HepG2 (cell line): ENCODE data around the gene AMIGO1. TPM values are rescaled to one million over a fixed set of nuclear protein-coding genes. Genes with fewer than 3 reads are reported as not detected.

Experiments
- ARNT2 ChIP-seq: sonication (generic); formaldehyde crosslinking; IDR thresholded peaks from 2 replicates; pipeline ENCODE4 v1.8.0; 2022; ENCODE audit warnings: mild to moderate bottlenecking, low read depth, missing genetic modification reagents, moderate library complexity
- FOXJ3 ChIP-seq: sonication (generic); formaldehyde crosslinking; IDR thresholded peaks from 2 replicates; pipeline ENCODE4 v1.4.0; 2020; ENCODE audit warnings: missing genetic modification reagents, mild to moderate bottlenecking, borderline replicate concordance
- FOXP1 ChIP-seq, 2 experiments: fragments of 450-650 bp in 1 of 2; IDR thresholded peaks; 2 replicates each; pipeline ENCODE4 v1.6.1; 2017 to 2018; ENCODE audit warnings: antibody characterized with exemption in 1 of 2
- MBD4 ChIP-seq: IDR thresholded peaks from 2 replicates; pipeline ENCODE4 v1.6.1; 2012; ENCODE audit warnings: low read length, inconsistent platforms, borderline replicate concordance
- NFATC3 ChIP-seq: sonication (generic); formaldehyde crosslinking; IDR thresholded peaks from 2 replicates; pipeline ENCODE4 v1.5.1; 2020; ENCODE audit warnings: mild to moderate bottlenecking, missing genetic modification reagents
- RERE ChIP-seq: IDR thresholded peaks from 2 replicates; pipeline ENCODE4 v1.6.1; 2016; ENCODE audit warnings: low read depth, missing genetic modification reagents, missing compliant biosample characterization
- SSRP1 ChIP-seq: IDR thresholded peaks from 2 replicates; pipeline ENCODE4 v1.6.1; 2016; ENCODE audit warnings: control low read depth
- SYNCRIP ChIP-seq: fragments of 200-400 bp; formaldehyde crosslinking; IDR thresholded peaks from 2 replicates; pipeline ENCODE4 v1.6.1; 2018; ENCODE audit warnings: mild to moderate bottlenecking, low read depth, low read length; ENCODE audit not compliant: insufficient read depth
- TERF1 ChIP-seq: sonication (generic); formaldehyde crosslinking; IDR thresholded peaks from 2 replicates; pipeline ENCODE4 v1.8.0; 2022; ENCODE audit warnings: mild to moderate bottlenecking, missing genetic modification reagents, moderate library complexity
- ZNF224 ChIP-seq: sonication (generic); formaldehyde crosslinking; IDR thresholded peaks from 2 replicates; pipeline ENCODE4 v1.5.0; 2020; ENCODE audit warnings: mild to moderate bottlenecking, missing genetic modification reagents
- ZNF335 ChIP-seq: sonication (generic); formaldehyde crosslinking; IDR thresholded peaks from 2 replicates; pipeline ENCODE4 v1.4.0; 2020; ENCODE audit warnings: missing genetic modification reagents
- ZNF674 ChIP-seq: sonication (generic); formaldehyde crosslinking; IDR thresholded peaks from 2 replicates; pipeline ENCODE4 v1.5.0; 2020; ENCODE audit warnings: low read depth, mild to moderate bottlenecking, missing genetic modification reagents
- polyA plus RNA-seq, 8 experiments: library from polyadenylated mRNA; depleted of rRNA in 3 of 8; stranded (reverse) in 7 of 8; unstranded in 1 of 8; fragments of >200 nt; fragmentation: Illumina TruSeq in 4 of 8; extraction: Trizol in 4 of 8; gene quantifications; 2 replicates each; pipeline versions ENCODE4 v1.2.1 to v1.2.3, GENCODE V29; 2011 to 2016; ENCODE audit warnings: low read depth in 4 of 8, missing spikeins in 1 of 8, mixed read lengths in 1 of 8; ENCODE audit not compliant: insufficient read depth in 1 of 8
- total RNA-seq, 5 experiments: library from RNA; depleted of rRNA; stranded (reverse); fragments of >200 nt; fragmentation: Illumina TruSeq; extraction: Trizol; gene quantifications; 2 replicates each; pipeline ENCODE4 v1.2.3, GENCODE V29; 2016; ENCODE audit warnings: low read depth in 1 of 5

Gene AMIGO1
- total and polyA plus RNA-seq, 2 of the 13 experiments (the other 11 are each of a cell fraction or from before 2014, with no cell fraction given), result 0.40 to 1.3 TPM

GRCh38 chr1:109521002-109521951 is 11.8 kb upstream of the AMIGO1 start (continued):
- TF ChIP-seq TERF1 (CRISPR knock-in tag) (no peak), ARNT2 (no peak), FOXJ3 (CRISPR knock-in tag) (no peak), SYNCRIP (no peak), FOXP1 (IDR thresholded peaks at IDR 0.05) (no peak), FOXP1 (CRISPR knock-in tag; IDR thresholded peaks at IDR 0.05) (no peak), SSRP1 (CRISPR knock-in tag) (no peak), ZNF335 (CRISPR knock-in tag) (no peak), MBD4 (no peak), ZNF224 (CRISPR knock-in tag) (no peak), RERE (CRISPR knock-in tag) (no peak), NFATC3 (CRISPR knock-in tag) (no peak), ZNF674 (CRISPR knock-in tag) (no peak)
- TF ChIP-seq, all 625 proteins: peak for 0
